DMS153 treated with DMSO at 0.1 percent for 48 hours (cell line): Measurements from ENCODE around the gene SPTLC2.
"Not testable (repeated sequence)": the region's sequence is repeated elsewhere in the genome, so short reads cannot be mapped to it uniquely, and the experiment has no call there.

Experiments used
- DNase-seq: peaks from one replicate; lab custom pipeline; 2025; ENCODE audit not compliant: unreplicated experiment; lab: John Stamatoyannopoulos, UW

Gene SPTLC2

GRCh38 chr14:77616454-77617229 is at the start of gene SPTLC2:
Gene SPTLC2, minus strand, starts transcription at chr14:77616637. Its CDS starts 58 bp downstream, at chr14:77616579.
- DNase-seq = peak; percentile 98

- no peak for DNase-seq
Measured at GRCh38 chr14:77663293-77663692, 46.9 kb upstream of the SPTLC2 start.

GRCh38 chr14:77661562-77661961 is 45.1 kb upstream of the SPTLC2 start:
- not testable (repeated sequence) for DNase-seq

GRCh38 chr14:77660754-77661153 is 44.3 kb upstream of the SPTLC2 start:
- DNase-seq = no peak

DNA sequence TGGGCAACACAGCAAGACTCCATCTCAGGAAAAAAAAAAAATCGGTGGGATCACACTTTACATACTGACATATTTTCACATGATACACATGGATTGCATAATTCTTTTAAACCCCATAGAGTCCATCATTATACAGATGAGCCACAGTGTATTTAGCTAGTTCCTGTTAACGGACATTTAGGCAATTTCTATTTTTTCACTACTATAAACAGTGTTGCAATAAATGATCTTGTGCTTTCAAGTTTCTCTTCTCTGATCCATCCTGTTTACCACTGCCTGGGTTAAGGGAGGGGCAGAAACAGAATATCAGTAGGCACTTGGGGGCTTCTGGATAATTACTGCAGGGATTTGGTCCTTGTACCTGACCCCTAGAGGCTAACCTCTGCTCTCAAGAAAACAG is 43.4 kb upstream of the SPTLC2 start:
- no peak for DNase-seq

DNA sequence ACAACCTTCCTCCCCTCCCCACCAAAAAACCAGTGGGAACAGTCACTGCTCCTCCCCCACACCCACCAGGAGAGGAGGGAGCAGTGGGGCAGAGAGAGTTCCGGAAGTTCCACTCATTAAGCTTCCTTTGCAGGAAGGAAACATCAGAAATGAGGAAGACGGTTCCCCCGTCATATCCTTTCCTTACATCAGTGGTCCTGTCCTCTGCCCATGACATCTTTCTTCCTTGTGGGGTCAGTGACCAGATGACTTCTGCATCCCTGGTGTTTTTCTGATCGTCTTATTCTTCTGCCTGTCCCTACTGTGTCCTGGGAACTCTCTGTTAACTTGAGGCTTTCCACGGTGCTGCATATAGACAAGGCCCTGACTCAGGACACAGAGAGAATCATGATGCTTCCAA is 40.8 kb upstream of the SPTLC2 start:
- no peak for DNase-seq

- peak; percentile 61 for DNase-seq
Measured at GRCh38 chr14:77654001-77654441, 37.6 kb upstream of the SPTLC2 start.

GRCh38 chr14:77649326-77649725 is 32.9 kb upstream of the SPTLC2 start:
- no peak for DNase-seq

GRCh38 chr14:77648520-77649200 is 32.2 kb upstream of the SPTLC2 start:
- no peak for DNase-seq

GRCh38 chr14:77647853-77648252 is 31.4 kb upstream of the SPTLC2 start:
- DNase-seq = no peak

DNA sequence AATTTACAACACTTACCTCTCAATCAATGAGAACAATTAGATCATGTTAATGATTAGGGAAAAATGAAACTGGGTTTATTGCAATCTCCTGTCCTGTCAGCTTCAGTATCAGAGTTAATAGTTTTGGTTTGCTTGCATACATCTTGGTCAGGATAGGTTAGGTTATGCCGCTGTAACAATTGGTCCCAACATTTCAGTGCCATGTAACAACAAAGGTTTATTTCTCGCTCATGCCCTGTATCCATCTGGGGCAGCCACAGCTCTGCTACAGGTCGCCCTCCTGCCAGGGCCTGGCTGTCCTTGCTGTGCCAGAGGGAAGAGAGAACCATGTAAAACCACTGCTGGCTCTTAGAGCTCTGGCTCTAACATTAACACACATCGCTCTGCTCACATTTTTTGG is 30.5 kb upstream of the SPTLC2 start:
- no peak for DNase-seq

DNA sequence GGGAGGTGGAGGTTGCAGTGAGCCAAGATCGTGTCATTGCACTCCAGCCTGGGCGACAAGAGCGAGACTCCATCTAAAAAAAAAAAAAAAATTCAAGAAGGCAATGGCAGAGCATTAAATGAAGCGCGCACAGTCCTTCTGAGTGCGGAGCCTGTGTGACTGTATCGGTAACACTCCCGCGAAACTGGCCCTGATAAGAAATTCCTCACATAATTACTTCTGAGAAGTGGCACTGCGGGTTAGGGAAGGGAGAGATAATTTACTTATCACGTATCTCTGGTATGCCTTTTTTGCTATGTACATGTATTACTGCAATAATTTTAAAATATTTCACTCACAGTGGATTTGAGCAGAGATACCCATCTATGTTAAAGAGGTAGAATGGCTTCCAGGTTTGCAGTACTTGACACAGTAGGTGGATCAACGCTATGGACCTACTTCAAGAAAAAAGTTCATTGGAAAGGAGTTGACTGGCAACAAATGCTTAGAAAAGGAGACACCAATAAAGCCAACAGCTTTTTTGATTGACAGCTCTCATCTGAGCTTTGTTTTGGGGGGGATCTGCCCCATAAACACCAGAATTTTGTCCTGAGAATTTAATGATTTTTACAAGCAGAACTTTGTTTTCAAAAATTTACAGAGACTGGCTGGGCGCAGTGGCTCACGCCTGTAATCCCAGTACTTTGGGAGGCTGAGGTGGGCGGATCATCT is 29.2 kb upstream of the SPTLC2 start:
- no peak for DNase-seq

DNA sequence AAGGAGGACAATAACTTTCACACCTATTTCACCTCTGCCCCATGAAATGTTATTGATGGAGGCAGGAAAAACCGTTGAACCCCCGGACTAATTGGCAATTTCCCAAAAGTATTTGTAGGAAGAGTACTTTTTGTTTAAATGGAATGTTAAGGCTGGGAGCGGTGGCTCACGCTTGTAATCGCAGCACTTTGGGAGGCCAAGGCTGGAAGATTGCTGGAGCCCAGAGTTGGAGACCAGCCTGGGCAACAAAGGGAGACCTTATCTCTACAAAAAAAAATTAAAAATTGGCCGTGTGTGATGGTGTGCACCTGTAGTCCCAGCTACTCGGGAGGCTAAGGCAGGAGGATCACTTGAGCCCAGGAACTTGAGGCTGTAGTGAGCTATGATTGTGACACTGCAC is 26.0 kb upstream of the SPTLC2 start:
- DNase-seq = no peak

- peak; percentile 36 for DNase-seq
Measured at GRCh38 chr14:77641534-77642341, 25.3 kb upstream of the SPTLC2 start.

GRCh38 chr14:77640756-77641533 is 24.5 kb upstream of the SPTLC2 start:
- no peak for DNase-seq

- no peak for DNase-seq
Measured at GRCh38 chr14:77638771-77639171, 22.3 kb upstream of the SPTLC2 start.

DNA sequence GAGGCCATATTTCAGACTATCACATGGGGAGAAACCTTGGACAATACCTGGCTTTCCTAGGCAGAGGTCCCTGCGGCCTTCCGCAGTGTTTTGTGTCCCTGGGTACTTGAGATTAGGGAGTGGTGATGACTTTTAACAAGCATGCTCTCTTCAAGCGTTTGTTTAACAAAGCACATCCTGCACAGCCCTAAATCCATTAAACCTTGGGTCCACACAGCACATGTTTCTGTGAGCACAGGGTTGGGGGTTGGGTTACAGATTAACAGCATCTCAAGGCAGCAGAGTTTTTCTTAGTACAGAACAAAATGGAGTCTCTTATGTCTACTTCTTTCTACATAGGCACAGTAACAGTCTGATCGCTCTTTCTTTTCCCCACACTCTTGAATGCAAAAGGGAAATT is 19.4 kb upstream of the SPTLC2 start:
- DNase-seq = peak; percentile 47

DNA sequence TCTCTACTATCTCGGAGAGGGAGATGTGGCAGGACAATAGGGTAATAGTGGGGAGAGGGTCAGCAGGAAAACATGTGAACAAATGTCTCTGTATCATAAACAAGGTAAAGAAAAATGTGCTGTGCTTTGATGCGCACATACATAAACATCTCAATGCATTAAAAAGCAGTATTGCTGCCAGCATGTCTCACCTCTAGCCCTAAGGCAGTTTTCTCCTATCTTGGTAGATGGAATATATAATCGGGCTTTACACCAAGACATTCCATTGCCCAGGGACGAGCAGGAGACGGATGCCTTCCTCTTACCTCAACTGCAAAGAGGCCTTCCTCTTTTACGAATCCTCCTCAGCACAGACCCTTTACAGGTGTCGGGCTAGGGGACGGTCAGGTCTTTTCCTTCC is 19.0 kb upstream of the SPTLC2 start:
- not testable (repeated sequence) for DNase-seq

- no peak for DNase-seq
Measured at GRCh38 chr14:77630111-77630510, 13.7 kb upstream of the SPTLC2 start.

GRCh38 chr14:77625360-77625759 is 8.9 kb upstream of the SPTLC2 start:
- no peak for DNase-seq
